Esophagus squamous epithelium (tissue), 5 donors: ENCODE results near the gene ARVCF. TPM values are rescaled to one million over a fixed set of nuclear protein-coding genes. Genes with fewer than 3 reads are reported as not detected.

Experiments
- DNase-seq: peaks from one replicate; lab custom pipeline; 2025; lab: John Stamatoyannopoulos, UW
- H3K27ac ChIP-seq, 4 donors: fragments of 200-600 bp; sonication (generic); one replicate each; pipeline ENCODE4 v1.5.1; 2016 to 2019; ENCODE audit warnings: mild to moderate bottlenecking in 1 of 4
- H3K27me3 ChIP-seq, 4 donors: fragments of 200-600 bp; sonication (generic); 1 replicate in 3 of 4; 2 replicates in 1 of 4; pipeline versions ENCODE4 v1.5.1 to v1.6.0; 2017 to 2021; ENCODE audit warnings: antibody characterized with exemption in 1 of 4
- H3K36me3 ChIP-seq, 3 donors: fragments of 200-600 bp; sonication (generic); one replicate each; pipeline ENCODE4 v1.5.1; 2016 to 2019
- H3K4me1 ChIP-seq, 3 donors: fragments of 200-600 bp; sonication (generic); one replicate each; pipeline ENCODE4 v1.5.1; 2017 to 2019
- H3K4me3 ChIP-seq, 4 donors: fragments of 200-600 bp; sonication (generic); 1 replicate in 3 of 4; 2 replicates in 1 of 4; pipeline ENCODE4 v1.5.1; 2016 to 2019; ENCODE audit warnings: mild to moderate bottlenecking in 2 of 4, moderate library complexity in 1 of 4
- H3K9me3 ChIP-seq, 3 donors: fragments of 200-600 bp; sonication (generic); one replicate each; pipeline ENCODE4 v1.5.1; 2016 to 2019
- POLR2A ChIP-seq, 4 donors: fragments of 450-650 bp; IDR thresholded peaks; one replicate each; pipeline ENCODE4 v1.6.1; 2017; ENCODE audit warnings: antibody characterized with exemption in 4 of 4, mild to moderate bottlenecking in 4 of 4, moderate library complexity in 3 of 4
- WGBS, 2 donors: methylation state at CpG; one replicate each; pipeline ENCODE4 v1.1.5; 2018; 5-methylcytosine and 5-hydroxymethylcytosine counted together
- intact Hi-C: fragments of 100-400 bp; cut with DNase I; formaldehyde crosslinking; loops from one replicate; pipeline ENCODE4 v1.15.0; 2022
- total RNA-seq, 4 donors: library from RNA; depleted of rRNA; stranded (reverse); fragments of >200 nt; gene quantifications; one replicate each; pipeline ENCODE4 v1.1.0, GENCODE V29; 2016
- TF ChIP-seq, protein P1 (sequence below), 6 experiments: fragments of 450-650 bp in 4 of 6; fragments of 200-600 bp in 2 of 6; sonication (generic) in 2 of 6; IDR thresholded peaks; one replicate each; pipeline ENCODE4 v1.5.1; 2016 to 2019; ENCODE audit warnings: antibody characterized with exemption in 6 of 6, mild to moderate bottlenecking in 4 of 6, moderate library complexity in 4 of 6
- donor health status: DM: yes; HTN: yes; CAD: no.

Gene ARVCF
- total RNA-seq, 4 donors from 2014 or later, result 3.1 to 10.9 (median 7.1) TPM

DNA sequence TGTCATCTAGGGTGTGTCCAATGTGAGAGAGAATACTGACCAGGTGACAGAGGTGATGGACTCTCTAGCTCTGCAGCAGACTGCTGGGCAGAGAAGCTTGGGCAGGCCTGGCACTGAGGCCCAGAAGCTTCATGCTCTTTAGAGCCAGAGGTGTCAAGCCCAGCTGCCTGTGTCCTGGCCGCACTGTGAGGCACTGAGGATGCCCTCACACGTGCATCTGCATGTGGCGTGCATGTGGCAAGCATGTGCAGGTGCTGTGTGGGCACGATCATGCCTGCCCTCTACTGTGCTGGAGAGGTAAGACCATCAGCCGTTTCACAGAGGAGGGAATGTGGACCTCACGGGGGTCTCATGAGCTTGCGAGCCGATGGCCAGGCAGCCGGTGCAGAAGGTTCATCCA, 59.2 kb downstream of the ARVCF start:
- no peak overlapping the region for H3K27ac ChIP-seq
- 77 to 89% methylated on average over 6 of the region's 9 CpGs for WGBS, 2 donors
- DNase-seq, result no peak
- TF ChIP-seq, protein P1, sequence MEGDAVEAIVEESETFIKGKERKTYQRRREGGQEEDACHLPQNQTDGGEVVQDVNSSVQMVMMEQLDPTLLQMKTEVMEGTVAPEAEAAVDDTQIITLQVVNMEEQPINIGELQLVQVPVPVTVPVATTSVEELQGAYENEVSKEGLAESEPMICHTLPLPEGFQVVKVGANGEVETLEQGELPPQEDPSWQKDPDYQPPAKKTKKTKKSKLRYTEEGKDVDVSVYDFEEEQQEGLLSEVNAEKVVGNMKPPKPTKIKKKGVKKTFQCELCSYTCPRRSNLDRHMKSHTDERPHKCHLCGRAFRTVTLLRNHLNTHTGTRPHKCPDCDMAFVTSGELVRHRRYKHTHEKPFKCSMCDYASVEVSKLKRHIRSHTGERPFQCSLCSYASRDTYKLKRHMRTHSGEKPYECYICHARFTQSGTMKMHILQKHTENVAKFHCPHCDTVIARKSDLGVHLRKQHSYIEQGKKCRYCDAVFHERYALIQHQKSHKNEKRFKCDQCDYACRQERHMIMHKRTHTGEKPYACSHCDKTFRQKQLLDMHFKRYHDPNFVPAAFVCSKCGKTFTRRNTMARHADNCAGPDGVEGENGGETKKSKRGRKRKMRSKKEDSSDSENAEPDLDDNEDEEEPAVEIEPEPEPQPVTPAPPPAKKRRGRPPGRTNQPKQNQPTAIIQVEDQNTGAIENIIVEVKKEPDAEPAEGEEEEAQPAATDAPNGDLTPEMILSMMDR (IDR thresholded peaks at IDR 0.05), result peak in 1 of 6 experiments; percentile 17
- no peak for TF ChIP-seq POLR2A (IDR thresholded peaks at IDR 0.05)
- no peaks in the 10 kb centered on the region for H3K9me3 ChIP-seq
- no peak overlapping the region for H3K4me3 ChIP-seq
- intact Hi-C loops, result no loop called here
- H3K27me3 ChIP-seq, result no peaks in the 10 kb centered on the region
- H3K4me1 ChIP-seq, result peaks cover 30 to 81% (median 48%) of the 10 kb centered on the region in 3 donors
- H3K36me3 ChIP-seq, result no peaks in the 10 kb centered on the region

DNA sequence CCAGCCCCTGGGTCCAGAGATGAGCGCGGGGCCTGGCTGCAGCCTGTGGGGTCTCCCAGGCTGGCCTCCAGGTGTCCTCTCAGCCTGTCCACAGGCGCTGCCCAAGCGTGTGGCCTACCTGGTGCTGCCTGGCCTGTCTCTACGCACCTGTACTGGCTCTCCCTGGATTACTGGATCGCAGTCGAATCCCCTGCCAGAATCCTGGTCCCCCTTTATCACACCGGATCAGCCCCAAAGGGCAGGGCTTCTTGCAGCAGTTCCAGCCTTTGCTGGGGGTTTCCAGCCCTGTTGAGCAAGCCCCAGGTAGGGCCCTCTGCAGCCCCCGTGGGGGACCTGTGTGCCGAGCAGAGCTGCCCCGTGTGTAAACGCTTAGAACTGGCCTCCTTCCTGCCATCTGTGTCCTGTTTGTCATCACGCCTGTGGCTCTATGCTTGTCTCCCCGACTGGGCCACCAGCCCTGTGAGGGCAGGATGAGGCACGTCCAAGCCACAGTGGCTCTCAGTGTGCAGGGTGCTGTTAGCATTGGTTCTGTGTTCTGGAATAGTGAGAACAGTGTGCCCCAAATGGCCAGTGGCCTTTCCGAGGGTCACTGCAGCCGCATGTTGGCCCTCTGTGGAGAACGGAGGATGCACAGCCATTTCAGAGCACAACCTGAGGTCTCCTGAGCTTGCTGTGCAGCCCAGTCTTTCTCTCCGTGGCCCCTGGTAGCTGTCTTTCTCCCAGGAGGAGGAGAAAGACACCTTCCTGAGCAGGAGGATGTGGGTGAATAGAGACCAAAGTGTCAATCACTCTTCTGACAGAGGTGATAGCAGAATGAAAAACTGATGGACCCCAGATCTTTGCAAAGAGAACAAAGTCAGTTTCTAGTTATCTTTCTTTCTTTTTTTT, 61.1 kb downstream of the ARVCF start:
- WGBS, 2 donors, result 0 to 36% methylated on average over 1 to 7 of the region's 19 CpGs
- H3K27ac ChIP-seq, result peak overlapping the region; percentile 5 to 44 (median 18)
- no peak for TF ChIP-seq POLR2A (IDR thresholded peaks at IDR 0.05)
- TF ChIP-seq, protein P1 (IDR thresholded peaks at IDR 0.05), result no peak
- no peaks in the 10 kb centered on the region for H3K9me3 ChIP-seq
- H3K4me1 ChIP-seq, result peaks cover 24 to 66% (median 41%) of the 10 kb centered on the region in 3 donors
- DNase-seq, result no peak
- peaks cover 0 to 11% (median 0%) of the 10 kb centered on the region in 3 donors for H3K36me3 ChIP-seq
- intact Hi-C loops, result no loop called here
- no peak overlapping the region for H3K4me3 ChIP-seq
- no peaks in the 10 kb centered on the region for H3K27me3 ChIP-seq

DNA sequence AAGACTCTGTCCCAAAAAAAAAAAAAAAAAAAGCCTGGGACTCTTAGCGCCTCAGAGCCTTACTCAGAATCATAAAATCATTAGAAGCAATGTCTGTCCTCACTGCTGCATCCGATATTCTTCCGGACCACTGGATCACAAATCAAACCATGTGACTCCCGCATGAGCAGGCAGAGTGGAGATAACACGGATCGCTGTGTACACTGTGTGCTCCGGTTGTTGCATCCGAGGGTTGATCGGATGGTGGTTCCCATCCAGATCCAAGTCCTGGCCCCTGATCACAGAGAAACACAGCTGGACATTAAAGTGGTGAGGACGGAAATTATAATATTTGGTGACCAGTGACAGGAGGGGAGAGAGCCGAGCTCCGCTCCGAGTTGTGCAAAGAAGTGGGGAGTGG, 65.3 kb downstream of the ARVCF start:
- Histone ChIP-seq H3K9me3 (no peaks in the 10 kb centered on the region), H3K36me3 (peaks cover 0 to 15% (median 0%) of the 10 kb centered on the region in 3 donors), H3K4me1 (peaks cover 10 to 62% (median 25%) of the 10 kb centered on the region in 3 donors), H3K27me3 (no peaks in the 10 kb centered on the region), H3K27ac (no peak overlapping the region), H3K4me3 (no peak overlapping the region)
- DNase-seq, result no peak
- intact Hi-C loops, result no loop called here
- TF ChIP-seq, protein P1 (IDR thresholded peaks at IDR 0.05), result no peak
- no peak for TF ChIP-seq POLR2A (IDR thresholded peaks at IDR 0.05)
- 90 to 94% methylated on average over 13 of the region's 13 CpGs for WGBS, 2 donors

DNA sequence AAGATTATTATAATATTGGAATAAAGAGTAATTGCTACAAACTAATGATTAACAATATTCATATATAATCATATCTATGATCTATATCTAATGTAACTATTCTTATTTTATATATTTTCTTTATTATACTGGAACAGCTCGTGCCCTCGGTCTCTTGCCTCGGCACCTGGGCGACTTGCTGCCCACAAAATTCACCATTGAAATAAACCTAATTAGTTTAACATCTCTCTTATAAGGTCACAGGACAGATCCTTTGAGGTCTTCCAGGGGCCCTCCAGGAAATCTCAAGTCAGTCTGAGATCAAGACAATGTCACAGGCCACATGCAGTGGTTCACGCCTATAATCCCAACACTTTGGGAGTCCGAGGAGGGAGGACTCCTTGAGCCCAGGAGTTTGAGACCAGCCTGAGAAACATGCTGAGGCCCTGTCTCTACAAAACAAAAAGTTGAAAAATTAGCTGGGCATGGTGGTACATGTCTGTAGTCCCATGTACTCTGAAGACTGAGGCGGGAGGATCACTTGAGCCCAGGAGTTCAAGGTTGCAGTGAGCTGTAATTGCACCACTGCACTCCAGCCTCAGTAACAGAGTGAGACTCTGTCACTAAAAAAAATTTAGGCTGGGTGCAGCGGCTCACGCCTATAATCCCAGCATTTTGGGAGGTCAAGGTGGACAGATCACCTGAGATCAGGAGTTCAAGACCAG, 68.4 kb downstream of the ARVCF start:
- no peaks in the 10 kb centered on the region for H3K27me3 ChIP-seq
- TF ChIP-seq, protein P1 (IDR thresholded peaks at IDR 0.05), result no peak
- TF ChIP-seq POLR2A (IDR thresholded peaks at IDR 0.05), result no peak
- DNase-seq, result no peak
- 63 to 71% methylated on average over 9 of the region's 9 CpGs for WGBS, 2 donors
- H3K4me3 ChIP-seq, result no peak overlapping the region
- H3K36me3 ChIP-seq, result peaks cover 0 to 15% (median 0%) of the 10 kb centered on the region in 3 donors
- no peaks in the 10 kb centered on the region for H3K9me3 ChIP-seq
- intact Hi-C loops, result no loop called here
- H3K27ac ChIP-seq, result peak overlapping the region in 2 of 4 donors; percentile 66 to 68
- H3K4me1 ChIP-seq, result peaks cover 8 to 55% (median 19%) of the 10 kb centered on the region in 3 donors
